GM21619 (cell line): Measurements from ENCODE around the gene FGF21.
A peak's percentile ranks its signal among the peaks of the same experiment; 100 is the strongest.
"Not testable (repeated sequence)": the region's sequence is repeated elsewhere in the genome, so short reads cannot be mapped to it uniquely, and the experiment has no call there.

Source experiments
- ATAC-seq: cut with Tn5 transposase; IDR thresholded peaks from one replicate; pipeline ENCODE4 v1.9.1; 2021; ENCODE audit not compliant: unreplicated experiment

The FGF21 gene

GRCh38 chr19:48786422-48786821 lies 31.1 kb downstream of the FGF21 start:
- not testable (repeated sequence) for ATAC-seq

GRCh38 chr19:48787331-48787730 lies 32.0 kb downstream of the FGF21 start:
- ATAC-seq: not testable (repeated sequence)

- no peak for ATAC-seq
Observed at GRCh38 chr19:48793271-48793670, 37.9 kb downstream of the FGF21 start.

- ATAC-seq: no peak
Observed at GRCh38 chr19:48794291-48794690, 39.0 kb downstream of the FGF21 start.

- ATAC-seq: peak; percentile 59
Observed at GRCh38 chr19:48795055-48795684, 39.8 kb downstream of the FGF21 start.

GRCh38 chr19:48795685-48796070 lies 40.4 kb downstream of the FGF21 start:
- ATAC-seq: no peak

GRCh38 chr19:48796298-48797083 lies 41.2 kb downstream of the FGF21 start:
- no peak for ATAC-seq

- ATAC-seq: no peak
Observed at GRCh38 chr19:48797103-48797502, 41.8 kb downstream of the FGF21 start.

- no peak for ATAC-seq
Observed at GRCh38 chr19:48798937-48799336, 43.6 kb downstream of the FGF21 start.

GRCh38 chr19:48799358-48800300 lies 44.3 kb downstream of the FGF21 start:
- ATAC-seq: no peak

GRCh38 chr19:48802623-48803022 lies 47.3 kb downstream of the FGF21 start:
- ATAC-seq: no peak

GRCh38 chr19:48804496-48804895 lies 49.2 kb downstream of the FGF21 start:
- no peak for ATAC-seq

GRCh38 chr19:48805452-48805851 lies 50.1 kb downstream of the FGF21 start:
- ATAC-seq: no peak

GRCh38 chr19:48806518-48806817 lies 51.1 kb downstream of the FGF21 start:
- ATAC-seq: no peak

- no peak for ATAC-seq
Observed at GRCh38 chr19:48806818-48807589, 51.7 kb downstream of the FGF21 start.

- no peak for ATAC-seq
Observed at GRCh38 chr19:48807590-48808308, 52.4 kb downstream of the FGF21 start.
